GM12872 (cell line): ENCODE results near the gene C5orf58.

ENCODE experiments used
- CTCF ChIP-seq: IDR thresholded peaks from 3 replicates; pipeline ENCODE4 v1.5.1; 2011; ENCODE audit warnings: low read depth, mild to moderate bottlenecking, low read length, moderate library complexity; ENCODE audit not compliant: insufficient read depth

Gene C5orf58

DNA sequence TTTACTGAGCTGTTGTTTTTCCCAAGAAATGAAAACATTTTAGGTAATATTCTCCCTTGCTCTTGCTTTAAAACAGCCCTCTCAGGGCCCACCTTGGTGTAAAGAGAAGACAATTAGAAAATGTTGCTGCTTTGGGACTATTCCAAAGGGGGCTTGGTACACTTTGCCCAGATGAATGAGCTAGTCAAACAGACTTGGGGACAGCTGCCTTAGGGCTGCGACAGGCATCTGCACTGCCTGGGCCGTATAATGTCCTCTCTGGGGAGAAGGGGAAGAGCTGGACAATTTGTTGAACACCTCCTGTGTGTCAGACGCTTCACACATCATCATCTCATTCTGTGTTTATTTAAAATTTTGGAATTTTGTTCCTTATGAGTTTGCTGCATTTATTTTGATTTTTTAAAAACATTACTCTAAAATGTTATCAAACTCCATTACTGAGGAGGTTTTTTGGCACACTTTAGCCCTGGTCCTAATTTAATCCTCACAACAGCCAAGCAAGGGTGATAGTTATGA lies 28.8 kb downstream of the C5orf58 start:
- no peak for TF ChIP-seq CTCF

GRCh38 chr5:170262061-170263045 lies 29.6 kb downstream of the C5orf58 start:
- TF ChIP-seq CTCF, result no peak

DNA sequence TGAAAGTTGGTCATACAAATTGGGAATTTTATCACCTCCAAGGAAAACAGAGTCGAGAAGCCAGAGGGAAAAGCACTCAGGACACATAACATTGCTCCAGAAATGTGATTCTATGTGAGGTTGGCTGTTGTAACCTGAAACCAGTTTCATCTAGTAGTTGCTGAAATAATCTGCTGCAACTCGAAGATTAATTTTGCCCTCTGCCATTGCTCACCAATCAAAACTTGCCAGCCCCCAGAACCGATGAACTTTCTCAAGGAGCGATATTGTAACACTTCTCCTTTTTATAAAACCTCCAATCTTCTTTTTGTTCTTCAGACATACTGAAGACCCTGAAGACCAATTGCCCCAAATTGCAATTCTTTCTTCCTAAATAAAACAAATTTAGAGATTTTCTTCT lies 31.1 kb downstream of the C5orf58 start:
- TF ChIP-seq CTCF, result no peak

- no peak for TF ChIP-seq CTCF
Measured at GRCh38 chr5:170265522-170265921, 32.7 kb downstream of the C5orf58 start.

DNA sequence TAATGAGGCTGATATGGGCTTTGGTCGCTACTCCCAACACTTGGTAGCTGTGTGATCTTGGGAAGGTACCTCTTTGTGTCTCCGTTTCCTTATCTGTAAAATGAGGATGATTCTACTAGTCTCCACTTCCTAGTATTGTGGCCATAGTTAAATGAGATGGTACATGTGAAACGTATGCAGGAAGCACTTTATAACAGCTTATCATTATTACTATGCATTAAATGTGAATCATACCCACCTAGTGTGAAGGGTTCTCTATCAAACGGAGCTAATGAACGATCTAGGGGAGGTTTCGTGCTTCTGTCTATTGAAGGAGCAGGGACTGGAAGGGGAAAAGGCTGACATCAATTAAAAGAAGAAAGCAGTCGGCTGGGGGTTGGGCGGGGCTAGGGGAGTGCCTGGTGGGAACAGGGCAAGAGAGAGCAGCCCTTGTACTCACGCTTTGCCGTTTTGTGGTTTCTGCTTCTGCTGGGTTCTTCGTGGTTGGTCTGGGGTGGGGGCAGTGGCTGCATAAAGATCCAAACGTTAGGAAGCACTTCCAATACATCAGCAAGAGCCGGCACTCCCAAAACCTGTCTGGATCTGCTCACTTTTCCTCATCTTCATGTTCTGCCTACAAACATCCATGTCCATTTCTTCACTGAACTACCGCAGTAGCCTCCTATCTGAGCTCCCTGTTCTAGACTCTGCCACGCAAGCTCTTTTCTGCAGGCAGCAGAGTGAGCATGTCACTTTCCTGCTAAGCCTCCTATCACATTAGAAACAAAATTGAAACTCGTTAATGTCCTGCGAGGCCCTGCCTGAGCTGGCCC lies 34.0 kb downstream of the C5orf58 start:
- no peak for TF ChIP-seq CTCF

- peak; percentile 81 for TF ChIP-seq CTCF
Measured at GRCh38 chr5:170267431-170268152, 34.8 kb downstream of the C5orf58 start.
